ENCODE data around the gene NIP7.
A peak's percentile ranks its signal among the peaks of the same experiment; 100 is the strongest.
"Not testable (repeated sequence)": the region's sequence is repeated elsewhere in the genome, so short reads cannot be mapped to it uniquely, and the experiment has no call there.

Gene NIP7

DNA sequence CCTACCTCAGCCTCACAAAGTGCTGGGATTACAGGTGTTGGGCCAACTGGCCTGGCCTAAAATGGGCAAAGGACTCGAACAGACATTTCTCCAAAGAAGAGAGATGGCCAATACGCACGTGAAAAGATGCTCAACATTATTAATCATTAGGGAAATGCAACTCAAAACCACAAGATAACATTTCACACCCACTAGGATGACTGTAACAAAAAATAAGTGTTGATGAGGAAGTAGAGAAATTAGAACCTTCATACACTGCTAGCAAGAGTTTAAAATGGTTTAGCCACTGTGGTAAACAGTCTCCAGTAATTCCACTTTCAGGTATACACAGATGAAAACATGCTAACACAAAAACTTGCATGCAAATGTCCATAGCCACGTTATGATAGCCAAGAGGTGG, 6.4 kb downstream of the NIP7 start:
- no peak for DNase-seq (ENCODE audit: low spot score)

DNA sequence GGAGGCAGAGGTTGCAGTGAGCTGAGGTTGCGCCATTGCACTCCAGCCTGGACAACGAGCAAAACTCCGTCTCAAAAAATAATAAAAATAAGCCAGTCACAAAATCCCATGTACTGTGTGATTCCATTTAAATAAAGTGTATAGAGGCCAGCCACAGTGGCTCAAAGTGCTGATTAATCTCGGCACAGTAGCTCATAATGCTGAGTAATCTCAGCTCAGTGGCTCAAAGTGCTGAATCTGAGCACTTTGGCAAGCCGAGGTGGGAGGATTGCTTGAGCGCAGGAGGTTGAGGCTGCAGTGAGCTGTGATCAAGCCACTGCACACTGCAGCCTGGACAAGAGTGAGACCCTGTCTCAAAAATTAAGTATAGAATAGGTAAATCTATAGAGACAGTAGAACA, 7.1 kb downstream of the NIP7 start:
- no peak for DNase-seq (ENCODE audit: low spot score)

DNA sequence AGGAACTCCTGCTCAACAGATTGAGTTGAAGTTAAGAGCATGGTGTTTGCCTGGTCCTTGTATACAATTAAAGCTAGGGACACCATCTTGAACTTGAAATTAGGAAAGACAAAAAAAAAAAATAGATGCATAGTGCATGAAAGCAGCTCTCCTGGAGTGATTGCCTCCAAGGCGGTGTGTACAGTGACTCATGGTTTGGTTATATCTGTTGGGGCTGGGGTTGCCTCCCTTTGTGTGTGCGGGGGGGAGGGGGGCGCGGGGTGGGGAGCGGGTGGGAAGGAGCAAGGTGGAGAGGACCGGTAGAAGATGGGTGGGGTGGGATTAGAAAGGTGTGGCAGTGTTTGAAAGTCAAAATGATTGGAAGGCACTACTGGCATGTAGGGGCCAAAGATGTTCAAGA, 8.7 kb downstream of the NIP7 start:
- no peak for DNase-seq (ENCODE audit: low spot score)

DNA sequence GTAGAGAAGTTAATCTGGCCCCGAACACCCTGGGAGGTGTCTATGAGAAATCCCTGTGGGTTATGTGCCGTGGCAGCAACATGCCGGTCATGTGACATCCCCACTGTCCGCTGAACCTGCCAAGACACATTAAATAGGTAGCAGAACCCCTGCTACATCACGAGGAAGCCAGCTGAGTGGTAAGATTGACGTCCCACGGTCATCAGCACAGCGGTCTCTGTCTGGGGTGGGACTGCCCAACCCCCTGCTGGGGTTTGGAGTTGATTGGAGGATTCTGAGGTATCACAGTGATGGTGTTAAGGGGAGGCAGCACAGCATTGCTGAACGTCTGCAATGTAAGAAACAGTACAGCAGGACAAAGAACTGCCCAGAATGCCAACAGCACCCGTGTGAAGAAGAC, 10.0 kb downstream of the NIP7 start:
- no peak for DNase-seq (ENCODE audit: low spot score)

DNA sequence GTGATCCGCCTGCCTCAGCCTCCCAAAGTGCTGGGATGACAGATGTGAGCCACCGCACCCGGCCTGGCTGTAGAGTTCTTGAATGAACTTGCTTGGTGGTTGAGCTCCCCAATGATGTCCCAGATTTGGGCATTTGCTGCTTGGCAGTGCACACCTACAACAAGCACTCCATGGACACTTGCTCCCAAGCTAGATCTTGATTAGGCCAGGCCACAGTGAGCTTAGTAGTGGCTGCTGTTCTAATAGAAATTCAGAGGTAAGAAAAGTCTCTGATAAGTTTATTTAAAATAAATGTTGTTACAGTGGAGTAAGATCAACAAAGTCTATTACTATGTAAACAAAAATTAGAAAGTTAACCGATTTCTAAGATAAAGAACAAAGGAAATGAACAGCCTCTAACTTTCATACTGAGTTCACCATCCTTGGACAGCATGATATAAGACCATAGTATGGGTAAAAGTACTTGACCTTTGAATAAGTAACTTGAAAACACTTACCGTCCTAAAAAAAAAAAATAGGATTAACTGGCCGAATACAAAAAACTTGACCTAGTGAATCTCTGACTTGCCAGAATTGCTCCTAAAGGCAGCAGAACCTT, 11.1 kb downstream of the NIP7 start:
- no peak for DNase-seq (ENCODE audit: low spot score)

DNA sequence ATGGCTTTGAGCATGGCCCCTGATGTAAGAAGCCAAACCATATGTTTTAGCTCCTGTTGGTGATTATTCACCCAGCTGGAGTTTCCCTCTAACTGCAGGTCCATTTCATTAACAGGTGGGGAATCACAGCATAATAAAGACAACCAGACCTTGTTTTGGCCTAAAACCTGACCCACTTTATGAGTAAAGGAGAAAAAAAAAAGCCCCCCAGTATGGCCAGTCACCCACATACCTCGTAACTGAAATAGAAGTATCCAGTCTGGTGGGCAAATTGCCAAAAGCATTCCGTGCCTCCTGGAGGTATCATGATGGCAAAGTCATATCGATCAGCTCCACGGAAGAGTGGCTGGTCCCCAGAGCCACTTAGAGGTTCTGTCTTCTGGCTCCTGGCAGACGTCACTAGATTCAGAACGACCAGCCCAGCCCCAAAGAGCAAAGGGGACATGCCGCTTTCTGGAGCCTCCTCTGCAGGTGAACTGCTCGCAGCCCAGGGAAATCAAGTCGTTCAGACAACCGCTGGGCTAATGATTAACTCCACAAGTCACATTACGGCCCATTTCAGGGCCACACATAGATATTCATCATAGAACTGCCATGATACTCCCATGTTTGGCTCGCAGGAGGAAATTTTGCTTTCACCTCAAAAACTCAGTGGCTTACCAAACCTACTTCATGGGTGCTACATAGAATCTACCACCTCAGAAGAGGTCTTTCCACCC, 11.9 kb downstream of the NIP7 start, which contains the start of gene TMED6:
Gene TMED6, minus strand, starts transcription at position 478 of the 719 bp plus-strand sequence. Its CDS starts 33 bp downstream, at position 445.
- no peak for DNase-seq (ENCODE audit: low spot score)

DNA sequence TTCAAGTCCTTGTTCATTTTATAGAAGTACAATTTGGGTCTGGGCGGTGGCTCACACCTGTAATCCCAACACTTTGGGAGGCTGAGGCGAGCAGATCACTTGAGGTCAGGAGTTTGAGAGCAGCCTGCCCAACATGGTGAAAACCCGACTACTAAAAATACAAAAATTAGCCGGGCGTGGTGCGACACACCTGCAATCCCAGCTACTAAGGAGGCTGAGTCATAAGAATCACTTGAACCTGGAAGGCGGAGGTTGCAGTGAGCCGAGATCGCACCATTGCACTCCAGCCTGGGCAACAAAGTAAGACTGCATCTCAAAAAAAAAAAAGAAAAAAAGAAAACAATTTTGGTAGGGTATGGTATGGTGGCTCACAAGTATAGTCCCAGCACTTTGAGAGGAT, 20.5 kb downstream of the NIP7 start:
- DNase-seq (ENCODE audit: low spot score) = not testable (repeated sequence)

DNA sequence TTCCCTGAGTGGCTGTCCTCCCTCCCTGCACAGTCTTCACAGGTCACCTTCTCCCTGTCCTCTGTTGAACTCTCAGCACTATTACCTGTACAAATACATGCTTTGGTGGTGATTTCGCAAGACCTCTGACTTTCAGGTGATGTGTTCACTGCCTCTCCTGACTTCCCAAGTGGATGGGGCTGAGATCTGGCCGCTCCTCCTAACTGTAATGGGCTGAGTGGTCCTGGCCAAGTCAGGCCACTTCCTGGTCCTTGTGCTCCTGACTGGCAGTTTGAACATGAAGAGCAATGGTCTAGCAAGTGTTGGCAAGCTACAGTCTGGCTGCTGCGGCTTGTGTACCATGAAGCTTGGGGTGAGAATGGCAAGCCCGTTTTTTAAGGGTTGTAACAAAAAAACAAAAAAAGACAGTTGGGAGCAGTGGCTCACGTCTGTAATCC, 23.7 kb downstream of the NIP7 start:
- DNase-seq (ENCODE audit: low spot score) = no peak

DNA sequence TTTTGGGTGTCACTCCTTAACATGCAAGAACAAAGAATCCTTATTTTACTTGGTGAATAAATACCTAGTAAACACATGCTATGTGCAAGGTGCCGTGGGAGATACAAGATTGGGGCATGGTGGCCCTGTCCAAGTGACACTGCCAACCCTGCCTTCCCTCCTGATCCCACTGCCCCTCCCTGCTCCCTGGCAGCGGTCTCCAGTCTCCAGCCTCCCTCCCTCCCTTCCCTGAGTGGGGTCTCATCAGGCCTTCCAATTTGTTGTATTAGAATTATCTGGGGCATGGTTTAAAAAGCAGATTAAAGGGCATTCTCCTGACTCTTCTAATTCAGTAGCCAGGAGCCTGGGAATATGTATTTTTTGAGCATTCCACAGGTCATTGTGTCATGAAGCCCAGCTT, 24.5 kb downstream of the NIP7 start:
- DNase-seq (ENCODE audit: low spot score) = no peak

DNA sequence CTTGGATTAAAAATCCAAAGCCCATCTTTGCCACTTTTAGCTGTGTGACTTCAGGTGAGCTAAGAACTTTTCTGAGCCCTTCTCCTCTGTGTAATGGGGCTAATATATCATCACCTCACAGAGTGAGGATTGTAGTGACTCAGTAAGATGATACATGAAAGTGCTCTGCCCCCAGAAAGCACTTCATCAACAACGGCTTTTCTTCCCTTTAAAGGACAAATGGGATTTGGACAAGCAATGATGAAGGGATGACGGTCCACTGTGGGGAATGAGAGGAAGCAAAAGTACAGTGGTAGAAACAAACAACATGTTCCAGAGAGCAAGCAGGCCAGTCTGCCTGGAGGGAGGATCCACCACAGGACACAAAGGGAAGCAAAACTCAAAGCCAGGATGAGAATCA, 26.3 kb downstream of the NIP7 start:
- DNase-seq (ENCODE audit: low spot score) = no peak

DNA sequence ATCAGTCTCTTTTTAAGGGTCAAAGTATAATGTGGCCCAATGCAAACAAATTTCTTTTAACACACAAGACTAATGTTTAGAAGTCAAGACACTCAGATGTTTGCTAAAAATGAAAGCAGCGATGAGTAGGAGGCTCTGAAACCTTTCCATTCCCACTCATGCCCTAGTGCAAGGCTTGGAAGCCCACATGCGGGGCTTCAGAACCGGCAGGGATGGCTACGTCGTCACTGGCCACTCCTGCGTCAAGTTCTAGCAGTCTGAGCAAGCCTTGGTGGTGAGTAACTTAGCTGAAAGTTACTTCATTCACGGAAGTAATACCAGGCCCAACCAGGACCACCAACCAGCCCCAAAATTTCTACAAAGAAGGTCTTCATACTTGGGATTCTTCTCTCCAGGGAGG, 26.9 kb downstream of the NIP7 start:
- DNase-seq (ENCODE audit: low spot score) = no peak

DNA sequence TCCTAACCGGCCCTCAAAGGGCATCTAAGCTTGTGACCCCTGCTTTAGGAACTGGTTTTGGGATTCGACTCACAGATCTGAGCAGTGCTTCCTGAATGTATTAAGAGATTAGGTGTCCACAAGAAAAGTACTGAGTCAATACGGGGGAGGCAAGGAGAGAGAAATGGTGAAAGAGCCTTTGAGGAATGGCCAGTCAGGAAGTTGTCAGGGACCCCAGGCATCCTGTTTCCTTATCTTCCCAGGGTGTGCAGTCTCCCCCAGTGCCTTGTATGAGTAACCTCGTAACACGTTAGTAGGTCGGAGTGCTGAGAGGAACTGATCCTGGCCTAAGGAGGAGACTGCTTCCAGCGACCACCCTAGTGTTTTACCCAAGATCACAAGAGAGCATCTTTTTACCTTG, 28.4 kb downstream of the NIP7 start:
- no peak for DNase-seq (ENCODE audit: low spot score)

DNA sequence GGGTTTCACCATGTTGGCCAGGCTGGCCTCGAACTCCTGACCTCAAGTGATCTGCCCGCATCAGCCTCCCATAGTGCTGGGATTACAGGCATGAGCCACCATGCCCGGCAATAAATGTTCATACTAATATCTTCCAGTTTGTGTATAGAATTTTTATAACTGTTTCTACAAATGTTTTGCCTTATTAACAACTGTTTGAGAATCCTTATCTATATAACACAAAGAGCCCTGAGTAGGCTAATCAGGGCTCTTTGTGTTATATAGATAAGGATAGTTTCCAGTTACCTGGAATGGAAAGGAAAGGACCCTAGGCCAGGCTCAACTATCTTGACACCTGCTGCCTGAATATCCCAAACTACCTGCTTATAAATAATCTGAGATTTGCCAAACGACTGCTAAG, 29.3 kb downstream of the NIP7 start:
- DNase-seq (ENCODE audit: low spot score) = no peak

DNA sequence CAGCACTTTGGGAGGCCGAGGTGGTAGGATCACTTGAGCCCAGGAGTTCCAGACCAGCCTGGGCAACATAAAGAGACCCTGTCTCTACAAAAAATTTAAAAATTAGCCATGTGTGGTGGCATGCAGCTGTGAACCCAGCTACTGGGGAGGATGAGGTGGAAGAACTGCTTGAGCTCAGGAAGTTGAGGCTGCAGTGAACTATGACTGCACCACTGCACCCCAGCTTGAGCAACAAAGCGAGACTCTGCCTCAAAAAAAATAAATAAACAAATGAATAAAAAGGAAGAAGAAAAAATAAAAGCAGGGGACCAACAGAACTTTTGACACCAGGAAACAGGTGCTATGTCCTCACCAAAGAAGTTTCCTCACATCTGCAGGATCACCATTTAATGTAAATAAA, 32.0 kb downstream of the NIP7 start:
- DNase-seq (ENCODE audit: low spot score) = peak; percentile 47

DNA sequence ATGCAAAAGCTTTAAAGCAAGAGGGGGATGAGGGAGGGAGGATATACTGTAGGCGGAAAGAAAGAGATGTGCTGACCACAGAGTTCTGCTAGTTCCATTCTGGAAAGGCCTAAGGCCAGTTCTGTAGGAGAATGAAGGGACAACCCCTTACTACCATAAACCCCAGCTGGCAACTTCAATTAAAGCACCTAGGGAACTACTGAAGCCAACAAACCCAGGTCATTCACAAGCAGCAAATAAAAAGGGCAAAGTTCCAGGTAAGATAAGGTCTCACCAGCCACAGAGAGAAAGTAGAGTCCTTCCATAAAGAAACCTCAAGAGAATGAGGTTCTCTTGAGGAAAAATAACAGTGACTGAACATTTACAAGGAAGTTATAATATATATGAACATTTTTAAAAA, 33.4 kb downstream of the NIP7 start:
- DNase-seq (ENCODE audit: low spot score) = no peak

DNA sequence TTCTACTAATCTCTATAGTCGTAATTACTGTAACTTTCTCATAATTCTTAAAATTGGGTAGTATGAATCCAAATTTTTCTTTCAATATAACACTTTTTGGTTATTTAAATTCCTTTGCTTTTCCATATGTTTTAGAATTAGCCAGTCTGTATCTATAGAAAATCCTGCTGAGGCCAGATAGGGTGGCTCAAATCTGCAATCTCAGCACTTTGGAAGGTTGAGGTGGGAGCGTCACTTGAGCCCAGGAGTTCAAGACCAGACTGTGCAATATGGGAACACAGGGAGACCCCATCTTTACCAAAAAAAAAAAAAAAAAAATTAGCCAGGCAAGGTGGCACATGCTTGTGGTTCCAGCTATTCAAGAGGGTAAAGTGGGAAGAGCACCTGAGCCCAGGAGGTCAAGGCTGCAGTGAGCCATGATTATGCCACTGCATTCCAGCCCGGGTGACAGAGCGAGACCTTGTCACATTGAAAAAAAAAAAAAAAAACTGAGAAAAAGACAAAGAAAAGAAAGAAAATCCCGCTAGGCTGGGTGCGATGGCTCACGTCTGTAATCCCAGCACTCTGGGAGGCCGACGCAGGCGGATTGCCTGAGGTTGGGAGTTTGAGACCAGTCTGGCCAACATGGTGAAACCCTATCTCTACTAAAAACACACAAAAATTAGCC, 37.0 kb downstream of the NIP7 start:
- DNase-seq (ENCODE audit: low spot score) = no peak

DNA sequence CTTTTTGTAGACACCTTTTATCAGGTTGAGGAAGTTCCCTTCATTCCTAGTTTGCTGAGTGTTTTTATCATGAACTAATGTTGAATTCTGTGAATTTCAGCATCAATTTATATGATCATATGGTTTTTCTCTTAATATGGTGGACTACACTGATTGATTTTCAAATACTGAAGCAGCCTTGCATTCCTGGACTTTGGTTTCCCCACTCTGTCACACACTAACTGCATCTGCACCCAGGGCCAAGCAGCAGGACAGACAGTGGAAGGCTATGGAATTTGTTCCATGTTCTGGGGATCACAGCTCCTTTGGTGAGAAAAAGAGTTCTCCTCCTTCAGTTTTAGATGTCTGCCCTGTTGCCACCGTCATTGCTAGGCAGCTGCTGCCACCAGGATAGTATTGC, 38.5 kb downstream of the NIP7 start:
- DNase-seq (ENCODE audit: low spot score) = no peak

DNA sequence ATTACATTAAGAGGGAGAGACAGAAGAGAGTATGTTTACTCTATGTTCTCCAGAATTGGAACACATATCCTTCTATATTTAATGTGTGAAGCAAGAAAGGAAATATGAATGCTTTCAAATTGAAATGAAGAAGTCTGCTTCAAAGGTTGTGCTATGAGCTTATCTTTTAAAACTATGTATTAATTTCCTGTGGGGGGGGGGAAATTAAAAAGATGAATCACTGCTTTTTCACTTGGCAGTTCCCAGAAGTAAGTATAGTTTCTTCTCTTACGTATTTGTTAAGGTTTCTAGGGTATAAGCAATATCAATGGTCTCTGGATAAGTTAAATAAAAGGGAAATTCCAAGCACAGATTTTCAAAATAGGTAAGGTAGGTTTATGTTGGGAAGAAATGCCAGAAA, 39.2 kb downstream of the NIP7 start:
- no peak for DNase-seq (ENCODE audit: low spot score)

DNA sequence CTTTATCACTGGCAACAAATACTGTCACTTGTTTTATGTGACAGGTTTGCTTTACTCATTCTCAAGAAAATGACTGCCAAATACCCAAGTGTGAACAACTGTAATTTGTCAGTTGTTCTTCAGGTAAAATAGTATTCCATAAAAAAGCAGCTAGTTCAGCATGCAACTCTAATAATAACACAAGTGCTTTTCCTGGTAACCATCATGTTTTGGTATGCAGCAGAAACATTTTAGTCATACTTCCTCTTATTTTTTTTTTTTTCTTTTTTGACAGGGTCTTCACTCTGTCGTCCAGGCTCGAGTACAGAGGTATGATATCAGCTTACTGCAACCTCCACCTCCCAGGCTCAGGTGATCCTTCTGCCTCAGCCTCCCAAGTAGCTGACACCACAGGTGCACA, 41.7 kb downstream of the NIP7 start:
- no peak for DNase-seq (ENCODE audit: low spot score)

DNA sequence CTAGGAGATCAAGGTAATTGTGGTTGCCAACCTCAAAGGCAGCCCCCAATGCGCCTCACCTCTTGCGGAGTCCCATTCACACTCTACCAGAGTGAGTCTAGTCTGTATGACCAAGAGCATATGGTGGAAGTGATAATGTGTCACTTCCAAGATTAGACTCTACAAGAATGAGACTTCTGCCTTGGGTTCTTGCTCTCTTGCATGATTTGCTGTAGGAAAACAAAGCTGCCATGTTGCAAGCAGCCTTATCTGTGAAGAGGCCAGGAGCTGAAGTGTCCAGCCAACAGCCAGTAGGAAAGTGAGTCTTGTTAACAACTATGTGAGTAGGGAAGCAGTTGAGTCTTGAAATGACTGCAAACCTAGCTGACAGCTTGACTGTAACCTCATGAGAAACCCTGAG, 42.8 kb downstream of the NIP7 start:
- DNase-seq (ENCODE audit: low spot score) = no peak

DNA sequence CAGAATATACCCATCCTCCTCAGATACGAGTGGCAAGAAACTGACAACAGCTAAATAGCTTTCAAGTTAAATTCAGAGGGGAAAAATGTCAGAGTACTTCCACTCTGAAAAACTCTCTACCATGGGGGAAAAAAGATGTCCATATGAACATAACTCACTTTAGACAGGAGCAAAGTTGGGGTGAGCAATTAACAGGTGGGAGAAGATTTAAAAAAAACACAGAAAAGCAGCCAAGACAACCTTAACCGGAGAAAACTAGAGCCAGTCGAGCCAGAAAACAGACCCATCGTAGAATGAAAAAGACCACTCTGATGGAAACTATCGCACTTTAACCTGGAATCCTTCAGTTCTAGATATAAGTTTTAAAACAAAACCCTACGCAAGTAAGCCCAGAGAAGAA, 45.4 kb downstream of the NIP7 start:
- no peak for DNase-seq (ENCODE audit: low spot score)

DNA sequence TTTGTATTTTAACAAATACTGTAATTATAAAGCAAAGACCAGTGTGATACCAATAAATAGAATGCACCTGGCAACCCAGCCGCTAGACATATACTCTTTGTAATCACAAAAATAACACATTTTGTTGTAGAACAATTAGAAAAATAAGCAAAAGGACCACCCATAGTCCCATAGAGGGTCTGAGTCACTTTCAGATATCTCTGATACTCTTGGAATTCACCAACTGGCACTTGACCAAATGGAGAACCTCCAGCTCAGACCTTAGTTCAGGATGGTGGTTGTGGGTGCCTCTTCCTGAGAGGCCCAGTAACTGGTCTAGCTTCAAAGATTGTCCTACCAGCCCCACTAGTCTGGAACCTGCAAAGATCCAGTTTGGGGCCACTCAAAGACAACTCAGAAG, 47.0 kb downstream of the NIP7 start:
- DNase-seq (ENCODE audit: low spot score) = no peak
